GM23338 (cell line): ENCODE measurements around the gene SLC16A11. TPM values are rescaled to one million over a fixed set of nuclear protein-coding genes. Genes with fewer than 3 reads are reported as not detected.
"Not testable (repeated sequence)": the region's sequence is repeated elsewhere in the genome, so short reads cannot be mapped to it uniquely, and the experiment has no call there.

Experiments
- ATAC-seq: fragments of 200-7000 bp; cut with Tn5 transposase; 3 replicates; pipeline ENCODE4 v1.9.1; 2020
- DNase-seq: peaks from one replicate; pipeline ENCODE4 v3.0.0-alpha.2; 2015; ENCODE audit warnings: low spot score
- H2AFZ ChIP-seq: fragments of 200-600 bp; sonication (generic); 2 replicates; pipeline ENCODE4 v1.8.0; 2016; ENCODE audit warnings: antibody characterized with exemption, mild to moderate bottlenecking, moderate library complexity
- H3F3A ChIP-seq: fragments of 200-600 bp; sonication (generic); replicated peaks from 2 replicates; pipeline ENCODE4 v1.8.0; 2017; ENCODE audit warnings: antibody characterized with exemption, mixed run types, low read depth
- H3K27ac ChIP-seq: fragments of 200-600 bp; sonication (generic); 2 replicates; pipeline ENCODE4 v1.6.1; 2016; ENCODE audit warnings: low read depth
- H3K27me3 ChIP-seq: fragments of 200-600 bp; sonication (generic); 2 replicates; pipeline ENCODE4 v1.8.0; 2016; ENCODE audit warnings: mild to moderate bottlenecking, mixed run types, moderate library complexity; ENCODE audit not compliant: insufficient read depth
- H3K36me3 ChIP-seq: fragments of 200-600 bp; sonication (generic); 2 replicates; pipeline ENCODE4 v1.8.0; 2016; ENCODE audit warnings: mild to moderate bottlenecking; ENCODE audit not compliant: insufficient read depth
- H3K4me1 ChIP-seq: fragments of 200-600 bp; sonication (generic); 2 replicates; pipeline ENCODE4 v1.8.0; 2016; ENCODE audit warnings: mild to moderate bottlenecking, moderate library complexity; ENCODE audit not compliant: insufficient read depth
- H3K4me2 ChIP-seq: fragments of 200-600 bp; sonication (generic); 2 replicates; pipeline ENCODE4 v1.7.1; 2017; ENCODE audit warnings: mixed run types
- H3K4me3 ChIP-seq: fragments of 200-600 bp; sonication (generic); 2 replicates; pipeline ENCODE4 v1.6.1; 2016; ENCODE audit warnings: mixed run types
- H3K79me2 ChIP-seq: fragments of 200-600 bp; sonication (generic); replicated peaks from 2 replicates; pipeline ENCODE4 v1.8.0; 2017; ENCODE audit warnings: mild to moderate bottlenecking; ENCODE audit not compliant: insufficient read depth
- H3K9me2 ChIP-seq: fragments of 200-600 bp; sonication (generic); 2 replicates; pipeline ENCODE4 v1.8.0; 2017; ENCODE audit not compliant: insufficient read depth
- H4K20me1 ChIP-seq: fragments of 200-600 bp; sonication (generic); replicated peaks from 2 replicates; pipeline ENCODE4 v1.8.0; 2017; ENCODE audit warnings: mild to moderate bottlenecking; ENCODE audit not compliant: insufficient read depth
- H3K27ac Mint-ChIP-seq: 2 replicates; pipeline ENCODE4 v1.8.0; 2020; ENCODE audit warnings: inconsistent platforms, mild to moderate bottlenecking, moderate library complexity, mixed read lengths
- H3K27me3 Mint-ChIP-seq: 3 replicates; pipeline ENCODE4 v1.8.0; 2022; ENCODE audit warnings: low read depth, mild to moderate bottlenecking, moderate library complexity, mixed read lengths, inconsistent platforms; ENCODE audit not compliant: insufficient read depth, poor library complexity
- H3K36me3 Mint-ChIP-seq: 3 replicates; pipeline ENCODE4 v1.8.0; 2021; ENCODE audit warnings: low read depth, mild to moderate bottlenecking, inconsistent platforms, moderate library complexity, mixed read lengths
- H3K4me1 Mint-ChIP-seq: 3 replicates; pipeline ENCODE4 v1.8.0; 2020; ENCODE audit warnings: mild to moderate bottlenecking, inconsistent platforms, mixed read lengths
- H3K4me3 Mint-ChIP-seq: 3 replicates; pipeline ENCODE4 v1.8.0; 2021; ENCODE audit warnings: moderate library complexity, mild to moderate bottlenecking, inconsistent platforms, mixed read lengths
- H3K9me3 Mint-ChIP-seq: 3 replicates; pipeline ENCODE4 v1.8.0; 2020; ENCODE audit warnings: moderate library complexity, mild to moderate bottlenecking, inconsistent platforms, mixed read lengths
- CREB1 ChIP-seq: fragments of 250-450 bp; sonication (Bioruptor Pico); IDR thresholded peaks from 2 replicates; pipeline ENCODE4 v1.5.0; 2020; ENCODE audit warnings: low read depth, mild to moderate bottlenecking, moderate library complexity
- EZH2 ChIP-seq: fragments of 200-600 bp; sonication (generic); IDR thresholded peaks from one replicate; pipeline ENCODE4 v1.8.0; 2017; ENCODE audit warnings: antibody characterized with exemption, mild to moderate bottlenecking, low read depth; ENCODE audit not compliant: unreplicated experiment
- microRNA counts: library from miRNA; unstranded; fragments of <30 nt; microRNA quantifications from one replicate; lab custom pipeline; 2017
- polyA plus RNA-seq: library from polyadenylated mRNA; unstranded; fragments of >200 nt; fragmentation: Nextera tagmentation; extraction: Ambion mirVana; gene quantifications from 2 replicates; pipeline ENCODE4 v1.2.1, GENCODE V29; 2016
- small RNA-seq: library from RNA; depleted of rRNA; stranded (forward); fragments of <200 nt; gene quantifications from one replicate; pipeline ENCODE3, GENCODE V24; 2014; ENCODE audit warnings: low replicate concordance
- total RNA-seq: library from RNA; depleted of rRNA; stranded (reverse); fragments of >200 nt; shearing (Covaris generic); gene quantifications from 2 replicates; pipeline ENCODE4 v1.2.3, GENCODE V29; 2014; rRNA removed
- TF ChIP-seq, protein P1 (sequence below): fragments of 250-450 bp; sonication (Bioruptor Pico); IDR thresholded peaks from 2 replicates; pipeline ENCODE4 v1.5.0; 2020; ENCODE audit warnings: mild to moderate bottlenecking, moderate library complexity

SLC16A11 gene
- total and polyA plus RNA-seq, 2 experiments from 2014 or later = 0.42 to 0.68 TPM

- TF ChIP-seq, protein P1, sequence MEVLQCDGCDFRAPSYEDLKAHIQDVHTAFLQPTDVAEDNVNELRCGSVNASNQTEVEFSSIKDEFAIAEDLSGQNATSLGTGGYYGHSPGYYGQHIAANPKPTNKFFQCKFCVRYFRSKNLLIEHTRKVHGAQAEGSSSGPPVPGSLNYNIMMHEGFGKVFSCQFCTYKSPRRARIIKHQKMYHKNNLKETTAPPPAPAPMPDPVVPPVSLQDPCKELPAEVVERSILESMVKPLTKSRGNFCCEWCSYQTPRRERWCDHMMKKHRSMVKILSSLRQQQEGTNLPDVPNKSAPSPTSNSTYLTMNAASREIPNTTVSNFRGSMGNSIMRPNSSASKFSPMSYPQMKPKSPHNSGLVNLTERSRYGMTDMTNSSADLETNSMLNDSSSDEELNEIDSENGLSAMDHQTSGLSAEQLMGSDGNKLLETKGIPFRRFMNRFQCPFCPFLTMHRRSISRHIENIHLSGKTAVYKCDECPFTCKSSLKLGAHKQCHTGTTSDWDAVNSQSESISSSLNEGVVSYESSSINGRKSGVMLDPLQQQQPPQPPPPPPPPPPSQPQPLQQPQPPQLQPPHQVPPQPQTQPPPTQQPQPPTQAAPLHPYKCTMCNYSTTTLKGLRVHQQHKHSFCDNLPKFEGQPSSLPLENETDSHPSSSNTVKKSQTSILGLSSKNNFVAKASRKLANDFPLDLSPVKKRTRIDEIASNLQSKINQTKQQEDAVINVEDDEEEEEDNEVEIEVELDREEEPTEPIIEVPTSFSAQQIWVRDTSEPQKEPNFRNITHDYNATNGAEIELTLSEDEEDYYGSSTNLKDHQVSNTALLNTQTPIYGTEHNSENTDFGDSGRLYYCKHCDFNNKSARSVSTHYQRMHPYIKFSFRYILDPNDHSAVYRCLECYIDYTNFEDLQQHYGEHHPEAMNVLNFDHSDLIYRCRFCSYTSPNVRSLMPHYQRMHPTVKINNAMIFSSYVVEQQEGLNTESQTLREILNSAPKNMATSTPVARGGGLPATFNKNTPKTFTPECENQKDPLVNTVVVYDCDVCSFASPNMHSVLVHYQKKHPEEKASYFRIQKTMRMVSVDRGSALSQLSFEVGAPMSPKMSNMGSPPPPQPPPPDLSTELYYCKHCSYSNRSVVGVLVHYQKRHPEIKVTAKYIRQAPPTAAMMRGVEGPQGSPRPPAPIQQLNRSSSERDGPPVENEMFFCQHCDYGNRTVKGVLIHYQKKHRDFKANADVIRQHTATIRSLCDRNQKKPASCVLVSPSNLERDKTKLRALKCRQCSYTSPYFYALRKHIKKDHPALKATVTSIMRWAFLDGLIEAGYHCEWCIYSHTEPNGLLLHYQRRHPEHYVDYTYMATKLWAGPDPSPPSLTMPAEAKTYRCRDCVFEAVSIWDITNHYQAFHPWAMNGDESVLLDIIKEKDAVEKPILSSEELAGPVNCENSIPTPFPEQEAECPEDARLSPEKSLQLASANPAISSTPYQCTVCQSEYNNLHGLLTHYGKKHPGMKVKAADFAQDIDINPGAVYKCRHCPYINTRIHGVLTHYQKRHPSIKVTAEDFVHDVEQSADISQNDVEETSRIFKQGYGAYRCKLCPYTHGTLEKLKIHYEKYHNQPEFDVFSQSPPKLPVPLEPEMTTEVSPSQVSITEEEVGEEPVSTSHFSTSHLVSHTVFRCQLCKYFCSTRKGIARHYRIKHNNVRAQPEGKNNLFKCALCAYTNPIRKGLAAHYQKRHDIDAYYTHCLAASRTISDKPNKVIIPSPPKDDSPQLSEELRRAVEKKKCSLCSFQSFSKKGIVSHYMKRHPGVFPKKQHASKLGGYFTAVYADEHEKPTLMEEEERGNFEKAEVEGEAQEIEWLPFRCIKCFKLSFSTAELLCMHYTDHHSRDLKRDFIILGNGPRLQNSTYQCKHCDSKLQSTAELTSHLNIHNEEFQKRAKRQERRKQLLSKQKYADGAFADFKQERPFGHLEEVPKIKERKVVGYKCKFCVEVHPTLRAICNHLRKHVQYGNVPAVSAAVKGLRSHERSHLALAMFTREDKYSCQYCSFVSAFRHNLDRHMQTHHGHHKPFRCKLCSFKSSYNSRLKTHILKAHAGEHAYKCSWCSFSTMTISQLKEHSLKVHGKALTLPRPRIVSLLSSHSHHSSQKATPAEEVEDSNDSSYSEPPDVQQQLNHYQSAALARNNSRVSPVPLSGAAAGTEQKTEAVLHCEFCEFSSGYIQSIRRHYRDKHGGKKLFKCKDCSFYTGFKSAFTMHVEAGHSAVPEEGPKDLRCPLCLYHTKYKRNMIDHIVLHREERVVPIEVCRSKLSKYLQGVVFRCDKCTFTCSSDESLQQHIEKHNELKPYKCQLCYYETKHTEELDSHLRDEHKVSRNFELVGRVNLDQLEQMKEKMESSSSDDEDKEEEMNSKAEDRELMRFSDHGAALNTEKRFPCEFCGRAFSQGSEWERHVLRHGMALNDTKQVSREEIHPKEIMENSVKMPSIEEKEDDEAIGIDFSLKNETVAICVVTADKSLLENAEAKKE (CRISPR knock-in tag) = no peak
- TF ChIP-seq EZH2 (no peak), CREB1 (no peak)
These were observed 49.7 kb downstream of the SLC16A11 start (continued) for GRCh38 chr17:6994118-6994598.

- H3K4me3 ChIP-seq, H3F3A ChIP-seq, H3K79me2 ChIP-seq, H3K4me2 ChIP-seq, H3K4me1 Mint-ChIP-seq, H4K20me1 ChIP-seq, H3K4me3 Mint-ChIP-seq, H3K9me2 ChIP-seq, ATAC-seq, H3K4me1 ChIP-seq, H3K9me3 Mint-ChIP-seq, H2AFZ ChIP-seq, H3K27ac ChIP-seq, DNase-seq, H3K27ac Mint-ChIP-seq, H3K36me3 ChIP-seq: not testable (repeated sequence)
- Mint-ChIP-seq H3K36me3 (peaks cover 10% of the 10 kb centered on the region), H3K27me3 (peaks cover 35% of the 10 kb centered on the region)
- peaks cover 69% of the 10 kb centered on the region for H3K27me3 ChIP-seq
These were observed 50.3 kb downstream of the SLC16A11 start for GRCh38 chr17:6993613-6994056.

MicroRNAs encoded within 50 kb of the gene (microRNA counts, 767-probe panel; counts per million panel counts)
- microRNA hsa-miR-195-5p (lab: Ali Mortazavi, UCI) (not detected), microRNA hsa-miR-497-5p (lab: Ali Mortazavi, UCI) (not detected)

Small RNAs within 50 kb of the gene (small RNA-seq; reads per million reads assigned to genes)
- gene AC120057.1 = not detected

Other genes starting within 250 kb of the SLC16A11 start
- gene TEKT1, start 212.4 kb downstream of the SLC16A11 start, total RNA-seq = not detected in 2 replicates
- gene TEKT1, start 212.4 kb downstream of the SLC16A11 start, polyA plus RNA-seq = not detected in 2 replicates
- 0.66 and 1.2 TPM in 2 replicates for gene ALOX12, start 48.0 kb downstream of the SLC16A11 start, total RNA-seq
- 1.5 and 1.8 TPM in 2 replicates for gene ALOX12, start 48.0 kb downstream of the SLC16A11 start, polyA plus RNA-seq
- 126 and 134 TPM in 2 replicates for gene RNASEK, start 31.5 kb downstream of the SLC16A11 start, total RNA-seq
- gene RNASEK, start 31.5 kb downstream of the SLC16A11 start, polyA plus RNA-seq = 296 and 298 TPM in 2 replicates
- 4.2 and 4.5 TPM in 2 replicates for gene BCL6B, start 21.0 kb downstream of the SLC16A11 start, total RNA-seq
- gene BCL6B, start 21.0 kb downstream of the SLC16A11 start, polyA plus RNA-seq = 2.1 and 3.3 TPM in 2 replicates
- 4.4 and 4.7 TPM in 2 replicates for gene SLC16A13, start 8.1 kb downstream of the SLC16A11 start, total RNA-seq
- 1.2 and 2.2 TPM in 2 replicates for gene SLC16A13, start 8.1 kb downstream of the SLC16A11 start, polyA plus RNA-seq
- not detected in 2 replicates for gene CLEC10A, start 36.2 kb upstream of the SLC16A11 start, total RNA-seq
- gene CLEC10A, start 36.2 kb upstream of the SLC16A11 start, polyA plus RNA-seq = not detected in 2 replicates
- 0.97 TPM in 1 of 2 replicates, not detected in the other for gene ASGR2, start 70.7 kb upstream of the SLC16A11 start, total RNA-seq
- gene ASGR2, start 70.7 kb upstream of the SLC16A11 start, polyA plus RNA-seq = not detected in 2 replicates
- 5.3 and 9.0 TPM in 2 replicates for gene ASGR1, start 135.3 kb upstream of the SLC16A11 start, total RNA-seq
- 5.9 and 8.3 TPM in 2 replicates for gene ASGR1, start 135.3 kb upstream of the SLC16A11 start, polyA plus RNA-seq
- 28.7 and 31.0 TPM in 2 replicates for gene DLG4, start 175.7 kb upstream of the SLC16A11 start, total RNA-seq
- 7.7 and 11.1 TPM in 2 replicates for gene DLG4, start 175.7 kb upstream of the SLC16A11 start, polyA plus RNA-seq
- 108 and 152 TPM in 2 replicates for gene ACADVL, start 175.8 kb upstream of the SLC16A11 start, total RNA-seq
- 139 and 156 TPM in 2 replicates for gene ACADVL, start 175.8 kb upstream of the SLC16A11 start, polyA plus RNA-seq
- 53.9 and 80.6 TPM in 2 replicates for gene DVL2, start 190.4 kb upstream of the SLC16A11 start, total RNA-seq
- 17.6 and 19.7 TPM in 2 replicates for gene DVL2, start 190.4 kb upstream of the SLC16A11 start, polyA plus RNA-seq
- gene PHF23, start 195.4 kb upstream of the SLC16A11 start, total RNA-seq = 33.2 and 51.0 TPM in 2 replicates
- gene PHF23, start 195.4 kb upstream of the SLC16A11 start, polyA plus RNA-seq = 35.4 and 36.6 TPM in 2 replicates
- gene GABARAP, start 198.4 kb upstream of the SLC16A11 start, total RNA-seq = 88.8 and 128 TPM in 2 replicates
- gene GABARAP, start 198.4 kb upstream of the SLC16A11 start, polyA plus RNA-seq = 497 and 520 TPM in 2 replicates
- gene CTDNEP1, start 207.6 kb upstream of the SLC16A11 start, total RNA-seq = 93.4 and 109 TPM in 2 replicates
- gene CTDNEP1, start 207.6 kb upstream of the SLC16A11 start, polyA plus RNA-seq = 48.1 and 55.2 TPM in 2 replicates
- 23.2 and 41.4 TPM in 2 replicates for gene ELP5, start 208.1 kb upstream of the SLC16A11 start, total RNA-seq
- gene ELP5, start 208.1 kb upstream of the SLC16A11 start, polyA plus RNA-seq = 38.3 and 40.9 TPM in 2 replicates
- 111 and 117 TPM in 2 replicates for gene CLDN7, start 218.4 kb upstream of the SLC16A11 start, total RNA-seq
- gene CLDN7, start 218.4 kb upstream of the SLC16A11 start, polyA plus RNA-seq = 46.1 and 50.7 TPM in 2 replicates
- gene SLC2A4, start 237.6 kb upstream of the SLC16A11 start, total RNA-seq = 10.2 and 13.6 TPM in 2 replicates
- 6.3 and 6.9 TPM in 2 replicates for gene SLC2A4, start 237.6 kb upstream of the SLC16A11 start, polyA plus RNA-seq